GM12878 (cell line): ENCODE measurements around the gene SHISA4. TPM values are rescaled to one million over a fixed set of nuclear protein-coding genes. Genes with fewer than 3 reads are reported as not detected.

Experiments
- ATAC-seq: fragments of 200-7000 bp; cut with Tn5 transposase; 3 replicates; pipeline ENCODE4 v1.9.1; 2020; ENCODE audit warnings: mild to moderate bottlenecking, moderate library complexity
- BruUV-seq: library from RNA; stranded (reverse); fragments of 400-500 nt; replicated peaks from 2 replicates; lab custom pipeline; 2021; lab: Mats Ljungman, UMichigan
- CTCF ChIA-PET: fragments of 300-600 bp; sonication (Branson Sonifier 250); formaldehyde crosslinking; extraction: SDS; loops from one replicate; lab custom pipeline; 2021; ENCODE audit warnings: inconsistent platforms; lab: Yijun Ruan, JAX
- POLR2A ChIA-PET: fragments of 350-600 bp; formaldehyde crosslinking; extraction: SDS; loops from one replicate; lab custom pipeline; 2021; ENCODE audit warnings: inconsistent platforms; lab: Charles Lee
- RAD21 ChIA-PET: fragments of 300-600 bp; sonication (Branson Sonifier 250); formaldehyde crosslinking; loops from one replicate; lab custom pipeline; 2023; ENCODE audit warnings: antibody characterized with exemption; ENCODE audit not compliant: unreplicated experiment; lab: Charles Lee
- SMC1A ChIA-PET: fragments of 300-600 bp; sonication (Branson Sonifier 250); formaldehyde crosslinking; loops from one replicate; lab custom pipeline; 2023; ENCODE audit not compliant: unreplicated experiment, uncharacterized antibody; lab: Charles Lee
- DNase-seq: peaks from one replicate; pipeline ENCODE4 v3.0.0-alpha.2; 2011; ENCODE audit warnings: low read depth, low spot score
- FAIRE-seq: peaks from 3 replicates; lab custom pipeline; 2011; peaks lifted over from hg19 to GRCh38; lab: Jason Lieb, UNC
- H2AFZ ChIP-seq: 2 replicates; pipeline ENCODE4 v1.6.0; 2011; ENCODE audit warnings: low read depth, low read length, control low read depth; ENCODE audit not compliant: control insufficient read depth
- H3K27ac ChIP-seq: 2 replicates; pipeline ENCODE4 v1.5.1; 2011; ENCODE audit warnings: control low read depth; ENCODE audit not compliant: control insufficient read depth, insufficient read depth
- H3K27me3 ChIP-seq, 2 experiments: replicated peaks in 1 of 2; 2 replicates each; pipeline versions ENCODE4 v1.6.0 to v1.6.1; 2011; ENCODE audit warnings: low read length in 1 of 2; ENCODE audit not compliant: control insufficient read depth in 2 of 2, insufficient read depth in 2 of 2
- H3K36me3 ChIP-seq, 2 experiments: 2 replicates each; pipeline ENCODE4 v1.5.1; 2011; ENCODE audit warnings: low read length in 1 of 2; ENCODE audit not compliant: control insufficient read depth in 2 of 2, insufficient read depth in 2 of 2
- H3K4me1 ChIP-seq: 2 replicates; pipeline ENCODE4 v1.6.1; 2011; ENCODE audit warnings: mild to moderate bottlenecking, low read length, moderate library complexity, mixed read lengths; ENCODE audit not compliant: control insufficient read depth, insufficient read depth
- H3K4me2 ChIP-seq: 2 replicates; pipeline ENCODE4 v1.6.0; 2011; ENCODE audit warnings: control low read depth; ENCODE audit not compliant: control insufficient read depth, insufficient read depth
- H3K4me3 ChIP-seq: fragments of 200-600 bp; sonication (generic); 2 replicates; pipeline ENCODE4 v1.5.1; 2016
- H3K79me2 ChIP-seq: 2 replicates; pipeline ENCODE4 v1.6.0; 2011; ENCODE audit warnings: low read length; ENCODE audit not compliant: control insufficient read depth, insufficient read depth
- H3K9ac ChIP-seq: 2 replicates; pipeline ENCODE4 v1.8.0; 2011; ENCODE audit warnings: low read length, control low read depth, mixed read lengths; ENCODE audit not compliant: control insufficient read depth, insufficient read depth
- H3K9me3 ChIP-seq: replicated peaks from 3 replicates; pipeline ENCODE4 v1.5.1; 2011; ENCODE audit warnings: mild to moderate bottlenecking, low read length; ENCODE audit not compliant: control insufficient read depth, insufficient read depth
- H4K20me1 ChIP-seq: 2 replicates; pipeline ENCODE4 v1.6.0; 2011; ENCODE audit not compliant: control insufficient read depth, insufficient read depth
- EP300 ChIP-seq, 2 experiments: fragments of 150-350 bp in 1 of 2; IDR thresholded peaks; 2 replicates each; pipeline ENCODE4 v1.6.1; 2011 to 2012; ENCODE audit warnings: low read depth in 2 of 2, low read length in 2 of 2, borderline replicate concordance in 1 of 2, improper control_type of control experiment in 1 of 2, inconsistent platforms in 1 of 2; ENCODE audit not compliant: control insufficient read depth in 1 of 2
- FOS ChIP-seq: IDR thresholded peaks from 3 replicates; pipeline ENCODE4 v1.6.1; 2011; ENCODE audit warnings: borderline replicate concordance; ENCODE audit not compliant: insufficient read length; ENCODE audit errors: extremely low read depth
- RCOR1 ChIP-seq: conservative IDR thresholded peaks from 2 replicates; pipeline ENCODE4 v1.6.1; 2012; ENCODE audit warnings: low read depth, low read length, improper control_type of control experiment
- REST ChIP-seq: IDR thresholded peaks from 2 replicates; pipeline ENCODE4 v1.6.1; 2012; ENCODE audit warnings: mild to moderate bottlenecking, low read depth, low read length
- WGBS: methylation state at CpG from one replicate; pipeline ENCODE4 v1.1.6; 2016; ENCODE audit warnings: low lambda C conversion rate; ENCODE audit not compliant: insufficient replicate concordance, insufficient coverage; ENCODE audit errors: missing lambda C conversion rate; 5-methylcytosine and 5-hydroxymethylcytosine counted together
- in situ Hi-C: fragments of 300-500 bp; cut with MboI; formaldehyde crosslinking; loops from 9 replicates; pipeline ENCODE4 v1.14.3; 2018; ENCODE audit warnings: mixed read lengths
- intact Hi-C: fragments of 100-400 bp; cut with micrococcal nuclease; formaldehyde crosslinking; loops from one replicate; pipeline ENCODE4 v1.14.2; 2022; ENCODE audit not compliant: unreplicated experiment
- polyA plus RNA-seq, 11 experiments: library from polyadenylated mRNA; depleted of rRNA in 4 of 11; unstranded in 6 of 11; stranded (reverse) in 5 of 11; fragments of >200 nt; fragmentation: Nextera tagmentation in 4 of 11; fragmentation: Illumina TruSeq in 1 of 11; extraction: Ambion mirVana in 4 of 11; extraction: Trizol in 1 of 11; gene quantifications; 1 replicate in 1 of 11; 2 replicates in 10 of 11; pipeline versions ENCODE4 v1.2.1 to v1.2.3, GENCODE V29; 2011 to 2016; ENCODE audit warnings: inconsistent platforms in 2 of 11, missing spikeins in 2 of 11, low read depth in 1 of 11
- total RNA-seq, 4 experiments: library from RNA; depleted of rRNA in 3 of 4; stranded (reverse); fragments of >200 nt in 3 of 4; fragmentation: Illumina TruSeq in 1 of 4; extraction: Trizol in 1 of 4; gene quantifications; 2 replicates each; pipeline versions ENCODE4 v1.2.1 to v1.2.3, GENCODE V29; 2013 to 2021

Gene SHISA4
- total and polyA plus RNA-seq, 10 of the 15 experiments (the other 5 are each of a cell fraction or from before 2014, with no cell fraction given), result 0.07 TPM; not detected in 8

DNA sequence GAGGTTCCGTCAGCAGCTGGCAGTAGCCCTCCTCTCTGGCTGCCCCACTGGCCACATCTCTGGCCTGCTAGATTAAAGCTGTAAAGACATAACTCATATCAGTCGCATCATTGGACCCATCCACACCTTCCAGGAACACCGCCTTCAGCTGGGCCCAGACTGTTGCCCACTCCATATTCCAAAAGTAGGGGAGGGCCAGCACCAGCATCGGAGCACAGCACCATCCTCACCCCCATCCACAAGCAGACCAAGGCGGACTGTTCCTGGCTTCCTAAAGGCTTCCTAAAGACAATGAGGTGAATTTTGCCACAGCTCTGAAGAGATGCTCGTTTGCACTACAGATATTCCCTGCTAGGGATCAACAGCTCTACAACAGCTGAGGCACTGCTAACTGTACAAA lies 3.5 kb downstream of the SHISA4 start:
- no peaks in the 10 kb centered on the region; a peak in 1 of 4 replicates for H3K36me3 ChIP-seq
- FAIRE-seq, result no peak
- no peak for DNase-seq
- CTCF ChIA-PET, result interaction anchor here (1.0 to 10.2 kb wide), 5 partner anchors 8 to 243 kb away, joined by 3 to 233 read pairs (median 6); no protein-coding TSS in a partner anchor
- POLR2A ChIA-PET, result no interaction called here
- RAD21 ChIA-PET, result no interaction called here
- no peak overlapping the region for H3K9ac ChIP-seq
- 21% methylated on average over 6 of the region's 6 CpGs for WGBS
- SMC1A ChIA-PET, result interaction anchor here (0.6 to 1.3 kb wide), 2 partner anchors 240 to 334 kb away, joined by 3 read pairs; no protein-coding TSS in a partner anchor
- H4K20me1 ChIP-seq, result no peaks in the 10 kb centered on the region
- no peak overlapping the region for H3K27ac ChIP-seq
- in situ Hi-C loops (loop anchor here (5.0 kb wide), 2 partner anchors 80 to 230 kb away; partner anchors contain the start of gene GPR37L1), intact Hi-C loops (no loop called here)
- H3K4me3 ChIP-seq, result no peak overlapping the region
- no peaks in the 10 kb centered on the region for H3K4me1 ChIP-seq
- TF ChIP-seq RCOR1 (no peak), EP300 (IDR thresholded peaks at IDR 0.05; ENCODE audit: borderline replicate concordance in 1 of 2, control insufficient read depth in 1 of 2, low read depth in 2 of 2, low read length in 2 of 2) (no peak)
- H2AFZ ChIP-seq, result no peak overlapping the region
- no peak overlapping the region for H3K4me2 ChIP-seq
- peaks cover 2 to 12% of the 10 kb centered on the region in 2 experiments; a peak in 3 of 4 replicates for H3K27me3 ChIP-seq
- no TSS peak for BruUV-seq
- no peaks in the 10 kb centered on the region for H3K9me3 ChIP-seq
- no peak for ATAC-seq
- no peaks in the 10 kb centered on the region for H3K79me2 ChIP-seq

- Histone ChIP-seq H3K9me3 (no peaks in the 10 kb centered on the region), H3K27ac (no peak overlapping the region), H4K20me1 (no peaks in the 10 kb centered on the region), H3K27me3 (peaks cover 2 to 7% of the 10 kb centered on the region in 2 experiments; a peak in 3 of 4 replicates), H3K4me3 (no peak overlapping the region), H3K4me2 (no peak overlapping the region), H3K36me3 (no peaks in the 10 kb centered on the region; a peak in 1 of 4 replicates), H2AFZ (no peak overlapping the region), H3K79me2 (no peaks in the 10 kb centered on the region), H3K4me1 (no peaks in the 10 kb centered on the region), H3K9ac (no peak overlapping the region)
- TF ChIP-seq REST, result no peak
- TF ChIP-seq FOS, result no peak
- WGBS, result 12% methylated on average over 3 of the region's 3 CpGs
- DNase-seq (no peak), ATAC-seq (no peak), FAIRE-seq (no peak)
- ChIA-PET SMC1A (interaction anchor here (1.3 to 4.9 kb wide), 3 partner anchors 10 to 238 kb away, joined by 3 to 68 read pairs (median 4); no protein-coding TSS in a partner anchor), POLR2A (no interaction called here), CTCF (interaction anchor here (1.1 to 10.2 kb wide), 5 partner anchors 13 to 242 kb away, joined by 3 to 233 read pairs (median 57); no protein-coding TSS in a partner anchor), RAD21 (no interaction called here)
- in situ Hi-C loops, result loop anchor here (5.0 kb wide), 2 partner anchors 79 to 229 kb away; partner anchors contain the start of gene GPR37L1
- no TSS peak for BruUV-seq
- intact Hi-C loops, result no loop called here
Observed at GRCh38 chr1:201893431-201893830, 4.7 kb downstream of the SHISA4 start.
